Retinal pigment epithelial cell (primary cell): Measurements from ENCODE around the gene NEK5.
"Not testable (repeated sequence)": the region's sequence is repeated elsewhere in the genome, so short reads cannot be mapped to it uniquely, and the experiment has no call there.

ENCODE experiments used
- DNase-seq: peaks from one replicate; pipeline ENCODE4 v3.0.0-alpha.2; 2010; ENCODE audit warnings: low read depth
- H3K4me3 ChIP-seq: 2 replicates; pipeline ENCODE4 v1.5.1; 2011; ENCODE audit warnings: mild to moderate bottlenecking, low read length, control low read depth, moderate library complexity
- TF ChIP-seq, protein P1 (sequence below): conservative IDR thresholded peaks from 2 replicates; pipeline ENCODE4 v1.5.1; 2011; ENCODE audit warnings: low read depth, low read length, control low read depth, inconsistent platforms

NEK5 gene, protein sequence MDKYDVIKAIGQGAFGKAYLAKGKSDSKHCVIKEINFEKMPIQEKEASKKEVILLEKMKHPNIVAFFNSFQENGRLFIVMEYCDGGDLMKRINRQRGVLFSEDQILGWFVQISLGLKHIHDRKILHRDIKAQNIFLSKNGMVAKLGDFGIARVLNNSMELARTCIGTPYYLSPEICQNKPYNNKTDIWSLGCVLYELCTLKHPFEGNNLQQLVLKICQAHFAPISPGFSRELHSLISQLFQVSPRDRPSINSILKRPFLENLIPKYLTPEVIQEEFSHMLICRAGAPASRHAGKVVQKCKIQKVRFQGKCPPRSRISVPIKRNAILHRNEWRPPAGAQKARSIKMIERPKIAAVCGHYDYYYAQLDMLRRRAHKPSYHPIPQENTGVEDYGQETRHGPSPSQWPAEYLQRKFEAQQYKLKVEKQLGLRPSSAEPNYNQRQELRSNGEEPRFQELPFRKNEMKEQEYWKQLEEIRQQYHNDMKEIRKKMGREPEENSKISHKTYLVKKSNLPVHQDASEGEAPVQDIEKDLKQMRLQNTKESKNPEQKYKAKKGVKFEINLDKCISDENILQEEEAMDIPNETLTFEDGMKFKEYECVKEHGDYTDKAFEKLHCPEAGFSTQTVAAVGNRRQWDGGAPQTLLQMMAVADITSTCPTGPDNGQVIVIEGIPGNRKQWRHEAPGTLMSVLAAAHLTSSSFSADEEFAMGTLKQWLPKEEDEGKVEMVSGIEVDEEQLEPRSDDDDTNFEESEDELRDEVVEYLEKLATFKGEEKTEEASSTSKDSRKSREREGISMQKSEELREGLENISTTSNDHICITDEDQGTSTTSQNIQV

DNA sequence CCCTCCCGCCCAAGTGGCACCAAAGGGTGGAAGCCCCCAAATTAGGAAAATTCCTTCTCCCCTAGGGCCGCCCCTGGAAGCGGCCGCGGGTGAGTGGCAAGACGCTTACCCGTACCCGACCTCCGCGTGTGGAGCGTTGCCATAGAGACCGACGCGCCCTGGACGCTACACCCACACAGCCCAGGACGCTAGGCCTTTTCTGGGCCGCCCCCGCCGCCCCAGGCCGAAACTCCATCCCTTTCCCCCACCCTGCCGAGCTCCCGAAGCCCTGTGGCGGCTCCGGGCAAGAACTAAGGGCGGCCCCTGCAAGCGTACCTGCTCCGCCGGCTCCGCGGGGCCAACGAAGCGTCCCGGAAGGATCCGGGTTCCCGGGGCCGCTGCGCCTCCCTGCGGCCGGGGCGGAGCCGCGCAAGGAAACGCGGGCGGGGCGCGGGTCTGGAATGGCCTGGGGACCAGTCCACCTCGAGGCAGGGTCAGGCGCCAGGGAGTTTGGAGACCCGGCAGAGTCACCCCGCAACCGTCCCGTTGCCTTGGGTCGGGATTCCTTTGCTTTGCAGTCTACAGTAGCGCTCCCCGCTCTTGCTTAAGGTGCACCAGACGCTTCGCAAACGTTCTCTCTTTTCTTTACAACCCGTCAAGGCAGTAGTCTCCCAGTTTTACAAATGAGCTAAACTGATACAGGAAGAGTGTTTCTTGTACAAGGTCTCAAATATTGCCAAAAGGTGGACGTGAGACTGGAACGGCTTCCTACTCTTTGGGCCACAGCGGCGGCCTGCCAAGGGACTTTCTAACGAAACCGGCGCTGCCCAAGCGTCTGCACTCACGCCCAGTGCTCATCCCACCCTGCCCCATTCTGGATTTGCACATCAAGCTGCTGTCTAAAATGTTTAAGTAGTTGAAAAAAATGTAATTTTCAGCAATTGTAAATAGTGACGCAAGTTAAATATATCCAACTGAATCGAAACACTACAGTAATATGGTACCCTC lies at the start of gene NEK5:
NEK5 (minus strand) TSS at position 360 of the 987 bp plus-strand sequence. CDS start 1,591 bp downstream, outside the sequence.
- no peak for DNase-seq
- TF ChIP-seq, protein P1, sequence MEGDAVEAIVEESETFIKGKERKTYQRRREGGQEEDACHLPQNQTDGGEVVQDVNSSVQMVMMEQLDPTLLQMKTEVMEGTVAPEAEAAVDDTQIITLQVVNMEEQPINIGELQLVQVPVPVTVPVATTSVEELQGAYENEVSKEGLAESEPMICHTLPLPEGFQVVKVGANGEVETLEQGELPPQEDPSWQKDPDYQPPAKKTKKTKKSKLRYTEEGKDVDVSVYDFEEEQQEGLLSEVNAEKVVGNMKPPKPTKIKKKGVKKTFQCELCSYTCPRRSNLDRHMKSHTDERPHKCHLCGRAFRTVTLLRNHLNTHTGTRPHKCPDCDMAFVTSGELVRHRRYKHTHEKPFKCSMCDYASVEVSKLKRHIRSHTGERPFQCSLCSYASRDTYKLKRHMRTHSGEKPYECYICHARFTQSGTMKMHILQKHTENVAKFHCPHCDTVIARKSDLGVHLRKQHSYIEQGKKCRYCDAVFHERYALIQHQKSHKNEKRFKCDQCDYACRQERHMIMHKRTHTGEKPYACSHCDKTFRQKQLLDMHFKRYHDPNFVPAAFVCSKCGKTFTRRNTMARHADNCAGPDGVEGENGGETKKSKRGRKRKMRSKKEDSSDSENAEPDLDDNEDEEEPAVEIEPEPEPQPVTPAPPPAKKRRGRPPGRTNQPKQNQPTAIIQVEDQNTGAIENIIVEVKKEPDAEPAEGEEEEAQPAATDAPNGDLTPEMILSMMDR: peak; percentile 67
- H3K4me3 ChIP-seq: peak within 1 kb of the TSS; percentile 72

DNA sequence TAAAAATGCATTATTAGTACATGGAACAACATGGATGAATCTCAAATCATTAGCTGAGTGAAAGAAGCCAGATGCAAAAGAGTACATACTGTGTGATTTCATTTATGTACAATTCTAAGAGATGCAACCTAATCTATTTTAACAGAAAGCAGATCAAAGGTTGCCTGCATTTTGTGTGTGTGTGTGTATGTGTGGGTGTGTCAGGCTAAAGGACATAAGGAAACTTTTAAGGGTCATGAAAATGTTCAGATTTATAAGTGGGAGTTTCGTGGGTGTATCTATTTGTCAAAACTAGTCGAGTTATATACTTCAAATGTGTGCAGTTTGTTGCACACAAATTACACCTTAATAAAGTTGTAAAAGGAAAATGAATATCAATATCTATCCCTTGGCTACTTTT lies 48.4 kb upstream of the NEK5 start:
- TF ChIP-seq, protein P1: no peak
- no peak for DNase-seq

DNA sequence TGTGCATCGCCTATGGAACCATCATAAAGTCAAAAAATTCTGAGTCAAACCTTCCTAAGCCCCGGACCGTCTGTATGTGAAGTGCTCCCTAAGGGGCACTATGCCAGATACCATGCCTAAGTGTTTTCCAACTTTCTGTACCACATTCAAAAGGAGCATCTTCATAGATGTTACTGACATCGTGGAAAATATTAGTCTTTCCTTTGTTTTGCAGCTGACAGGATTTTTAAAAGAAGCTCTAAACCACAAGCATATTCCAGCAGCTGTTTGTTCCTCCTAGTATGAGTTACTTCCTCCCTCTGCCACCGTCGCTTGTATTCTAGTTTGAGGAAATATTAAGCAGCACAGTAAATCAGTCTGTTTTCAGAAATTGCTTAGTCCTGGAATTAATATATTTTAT lies 45.1 kb upstream of the NEK5 start:
- H3K4me3 ChIP-seq, DNase-seq: not testable (repeated sequence)

More for the DNA sequence above, 48.4 kb upstream of the NEK5 start:
- no peak overlapping the region for H3K4me3 ChIP-seq

DNA sequence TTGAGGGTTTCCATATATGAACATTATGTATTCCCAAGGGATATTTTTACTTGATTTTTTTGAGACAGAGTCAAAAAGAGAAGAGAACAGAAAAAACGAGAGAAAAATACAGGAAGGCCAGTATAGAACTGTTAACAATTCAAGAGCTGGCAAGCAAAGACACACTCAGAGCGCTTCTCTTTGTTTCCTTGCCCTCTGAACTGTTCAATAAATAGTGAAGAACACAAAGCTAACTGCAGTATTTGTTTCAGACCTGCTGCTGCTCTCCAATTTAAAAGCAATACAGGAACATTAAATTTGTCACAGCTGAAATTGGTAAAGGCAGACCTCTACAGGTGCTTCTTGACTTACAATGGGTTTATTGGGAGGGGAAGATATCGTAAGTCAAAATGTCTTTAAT lies 44.5 kb upstream of the NEK5 start:
- TF ChIP-seq, protein P1: no peak
- DNase-seq: no peak
- no peak overlapping the region for H3K4me3 ChIP-seq

DNA sequence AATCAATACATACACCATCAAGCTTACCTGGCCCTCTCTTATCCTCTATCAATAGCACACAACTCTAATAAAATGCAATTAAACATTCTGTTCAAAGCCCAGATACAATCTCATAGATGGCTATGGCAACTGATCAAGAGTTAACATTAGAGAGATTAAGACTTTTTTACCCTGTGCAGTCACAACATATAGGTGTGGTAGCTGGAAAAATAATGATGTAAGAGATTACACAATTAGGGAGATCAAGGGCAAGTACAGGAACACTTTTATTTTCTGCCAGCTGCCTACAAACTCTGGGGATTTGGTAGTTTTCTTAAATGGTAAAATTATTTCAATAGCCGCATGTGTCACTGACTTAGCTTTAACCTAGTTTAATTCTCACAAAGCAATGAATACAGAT lies 42.8 kb upstream of the NEK5 start:
- not testable (repeated sequence) for DNase-seq, H3K4me3 ChIP-seq

DNA sequence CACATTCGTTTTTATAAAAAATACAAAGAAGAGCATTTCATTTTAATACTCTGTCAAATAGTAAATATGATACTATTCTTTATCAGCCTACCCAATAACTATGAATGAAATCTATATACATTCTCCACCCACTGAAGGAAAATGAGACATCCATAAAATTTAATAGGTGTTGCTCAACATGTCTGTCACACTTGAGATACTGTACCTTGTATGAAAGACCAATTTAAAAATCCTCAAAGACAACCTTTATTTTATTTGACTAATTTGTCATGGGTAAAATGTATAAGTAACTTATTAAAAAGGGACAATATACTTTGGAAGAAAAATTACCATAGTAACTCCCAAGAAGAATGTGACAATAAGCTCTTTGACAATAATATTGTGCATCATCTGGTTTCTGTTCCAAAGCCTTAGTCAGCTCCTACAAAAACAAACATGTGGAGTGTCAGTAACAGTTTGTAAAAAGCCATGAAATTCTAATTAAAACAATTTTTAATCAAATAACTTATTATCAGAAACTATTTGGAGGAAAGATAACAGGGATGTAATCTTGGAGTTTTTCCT lies 42.0 kb upstream of the NEK5 start:
- DNase-seq, H3K4me3 ChIP-seq: not testable (repeated sequence)

DNA sequence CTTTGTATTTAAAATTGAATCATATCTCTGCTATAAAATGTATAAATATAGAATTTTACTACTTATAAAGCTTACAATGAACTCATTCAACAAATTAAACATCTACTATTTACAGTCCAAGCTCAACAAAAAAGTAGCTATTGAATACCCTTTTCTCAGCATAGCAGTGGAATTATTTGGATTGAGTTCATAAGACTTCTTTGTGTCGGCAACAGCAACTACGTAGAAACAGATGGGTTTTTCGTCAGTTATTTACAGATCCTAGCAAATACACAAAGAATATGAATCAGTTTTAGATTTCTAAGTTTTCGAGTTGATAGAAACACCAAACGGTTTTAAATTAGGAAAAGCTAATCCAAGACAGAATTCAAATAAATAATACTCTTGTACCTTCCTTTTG lies 41.0 kb upstream of the NEK5 start:
- no peak overlapping the region for H3K4me3 ChIP-seq
- DNase-seq: no peak
- TF ChIP-seq, protein P1: no peak

DNA sequence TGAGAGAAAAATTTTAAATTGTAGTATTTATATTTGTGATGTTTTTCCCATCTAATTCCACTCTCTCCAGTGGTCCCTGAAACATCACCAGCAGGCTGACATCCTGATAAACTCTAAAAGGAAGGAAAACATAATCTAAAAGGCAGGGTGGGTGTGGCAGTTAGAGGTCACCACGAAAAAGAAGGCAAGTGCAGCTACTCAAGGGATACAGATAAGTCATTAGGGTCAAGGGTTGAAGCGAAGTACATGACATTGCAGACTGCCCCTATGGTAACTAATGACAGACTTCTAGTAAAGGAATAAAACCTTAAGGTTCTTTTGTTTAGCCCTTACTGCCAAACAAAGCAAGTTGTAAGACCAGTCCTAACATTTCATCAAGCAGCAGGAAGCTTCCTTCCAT lies 36.5 kb upstream of the NEK5 start:
- DNase-seq: no peak
- no peak overlapping the region for H3K4me3 ChIP-seq
- TF ChIP-seq, protein P1: no peak
